ENCODE data around the gene SMURF2.
A peak's percentile ranks its signal among the peaks of the same experiment; 100 is the strongest.

Gene SMURF2

DNA sequence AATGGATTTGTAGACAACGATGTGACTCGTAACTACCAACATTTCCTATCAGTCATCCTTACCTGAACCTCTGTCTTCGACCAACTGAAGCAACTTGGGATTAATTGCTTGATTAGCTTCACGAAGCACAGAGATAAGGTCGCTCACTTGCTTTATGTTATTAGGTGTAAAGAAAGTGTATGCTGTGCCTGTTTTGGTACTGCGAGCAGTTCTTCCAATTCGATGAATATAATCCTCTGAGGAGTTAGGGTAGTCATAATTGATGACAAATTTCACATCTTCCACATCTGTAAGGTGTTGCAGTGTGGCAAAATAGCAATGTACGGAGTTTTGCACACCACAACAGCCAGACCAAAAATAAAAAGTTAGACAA, 161.6 kb downstream of the SMURF2 start:
- no peak for DNase-seq

GRCh38 chr17:64499805-64500486, 162.2 kb downstream of the SMURF2 start:
- DNase-seq = no peak

DNA sequence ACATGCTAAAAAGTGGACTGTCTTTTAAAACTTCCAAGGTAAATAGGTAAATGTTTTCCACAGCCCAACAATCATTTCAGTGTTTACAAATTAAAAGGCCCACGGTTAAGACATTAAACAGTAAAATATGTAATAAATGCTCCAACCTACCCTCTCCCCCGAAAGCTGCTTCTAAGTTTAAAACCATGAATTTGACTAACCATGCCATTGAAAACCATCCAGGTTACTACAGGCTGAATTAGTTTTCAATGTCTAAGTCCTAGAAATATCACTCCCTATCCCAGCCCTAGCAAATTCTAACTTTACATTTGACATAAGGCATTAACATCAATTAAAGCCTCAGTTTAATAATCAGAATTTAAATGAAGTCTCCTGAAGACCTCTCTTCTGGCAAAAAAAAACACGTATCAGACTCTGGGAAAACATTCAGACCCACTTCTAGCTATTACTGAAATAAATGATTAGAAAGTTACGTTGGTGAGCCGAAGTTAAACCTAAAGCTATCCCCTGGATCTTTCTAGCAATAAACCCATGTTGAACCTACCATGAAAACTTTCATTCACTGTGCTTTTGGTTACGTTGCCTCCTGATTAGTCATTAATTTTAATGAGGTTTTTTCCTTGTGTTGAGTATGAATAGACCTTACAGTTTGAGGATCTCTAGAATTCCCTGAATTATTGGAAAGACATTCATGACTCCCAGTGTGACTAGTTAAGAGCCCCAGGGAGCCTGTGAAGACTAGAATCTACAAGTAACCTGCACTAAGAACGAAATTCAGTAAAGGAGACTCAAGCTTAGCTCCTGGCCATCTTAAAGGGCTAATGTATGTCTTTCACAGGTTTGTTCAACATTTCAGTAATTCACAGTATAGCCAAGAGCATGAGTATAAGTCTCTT, 163.6 kb downstream of the SMURF2 start:
- no peak for DNase-seq

DNA sequence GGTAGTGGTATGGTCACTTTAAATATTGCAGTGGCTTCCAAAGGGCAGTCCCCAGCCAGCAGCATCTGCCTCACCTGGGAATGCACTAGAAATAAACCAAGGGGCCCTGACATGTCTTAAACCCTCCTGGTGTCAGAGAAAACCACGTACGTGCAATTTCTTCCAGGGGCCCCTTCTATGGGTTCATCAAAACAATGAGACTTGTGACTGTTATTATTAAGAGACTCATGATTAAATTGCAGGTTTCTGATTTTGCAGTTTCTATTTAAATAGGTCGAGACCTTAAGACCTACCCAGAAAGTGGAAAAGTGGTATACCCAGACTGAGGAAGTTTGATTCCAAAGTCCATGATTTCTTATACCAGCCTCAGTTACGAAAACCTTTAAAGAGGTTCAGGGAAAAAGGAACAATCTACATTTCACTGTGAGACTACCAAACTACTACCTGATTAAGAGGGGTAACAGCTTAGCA, 164.5 kb downstream of the SMURF2 start:
- DNase-seq = no peak

- peak; percentile 89 for DNase-seq
Measured at GRCh38 chr17:64496786-64497564, 165.1 kb downstream of the SMURF2 start, which contains the start of gene POLG2. TSS of gene POLG2 (minus strand) at chr17:64497054. CDS start at chr17:64496968, 86 bp downstream.

GRCh38 chr17:64496348-64496785, 165.7 kb downstream of the SMURF2 start:
- DNase-seq = no peak

Measured in NCI-H510A (cell line).